Measurements from ENCODE around the gene DCPS.
"Not testable (repeated sequence)": the region's sequence is repeated elsewhere in the genome, so short reads cannot be mapped to it uniquely, and the experiment has no call there.

Gene DCPS

DNA sequence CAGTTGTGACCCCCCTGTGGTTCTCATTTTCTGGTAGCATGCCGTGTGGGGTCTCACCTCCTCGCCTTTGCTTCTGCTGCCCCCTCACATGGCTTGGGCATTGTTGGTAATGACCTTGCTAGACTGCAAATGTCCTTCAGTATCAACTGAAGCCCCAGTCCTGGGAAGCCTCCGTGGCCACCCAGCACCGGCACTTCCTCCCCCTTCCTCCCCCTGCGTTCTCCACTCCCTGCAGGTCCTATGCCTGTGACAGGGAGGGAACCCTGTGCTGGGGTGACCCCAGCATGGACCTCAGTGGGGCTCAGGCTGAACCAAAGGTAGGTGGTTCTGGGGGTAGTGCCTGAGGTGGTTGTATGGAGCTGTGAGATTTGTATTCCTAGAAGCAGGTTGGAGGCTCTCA lies 57.5 kb downstream of the DCPS start:
- no peak for DNase-seq (ENCODE audit: low spot score)

- no peak for DNase-seq (ENCODE audit: low spot score)
Observed at GRCh38 chr11:126362879-126363655, 59.2 kb downstream of the DCPS start.

DNA sequence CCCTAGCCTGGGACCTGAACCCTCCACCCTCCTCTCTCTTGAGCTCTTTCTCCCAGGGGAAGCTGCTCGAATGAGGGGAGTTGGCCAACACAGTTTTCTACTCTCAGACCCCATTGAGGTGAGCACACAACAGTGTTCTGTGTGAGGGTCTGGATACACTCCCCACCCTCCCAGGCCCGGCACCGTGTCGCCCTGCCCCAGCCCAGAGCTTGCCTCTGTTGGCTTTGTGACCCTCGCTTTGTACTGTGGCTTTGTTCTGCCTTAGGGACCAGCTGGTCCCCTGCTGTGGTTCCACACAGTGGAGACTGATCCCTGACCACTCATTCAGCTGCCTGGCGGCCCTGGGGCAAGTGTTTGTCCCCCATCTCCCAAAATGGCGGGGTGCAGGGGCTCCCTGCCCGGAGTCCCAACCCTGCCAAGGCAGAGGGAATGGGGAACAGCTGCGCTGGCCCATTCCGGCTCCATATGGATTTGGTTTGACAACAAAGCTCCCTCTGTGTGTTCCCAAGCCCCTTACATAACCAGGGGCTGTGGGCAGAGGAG lies 59.9 kb downstream of the DCPS start:
- DNase-seq (ENCODE audit: low spot score): no peak

DNA sequence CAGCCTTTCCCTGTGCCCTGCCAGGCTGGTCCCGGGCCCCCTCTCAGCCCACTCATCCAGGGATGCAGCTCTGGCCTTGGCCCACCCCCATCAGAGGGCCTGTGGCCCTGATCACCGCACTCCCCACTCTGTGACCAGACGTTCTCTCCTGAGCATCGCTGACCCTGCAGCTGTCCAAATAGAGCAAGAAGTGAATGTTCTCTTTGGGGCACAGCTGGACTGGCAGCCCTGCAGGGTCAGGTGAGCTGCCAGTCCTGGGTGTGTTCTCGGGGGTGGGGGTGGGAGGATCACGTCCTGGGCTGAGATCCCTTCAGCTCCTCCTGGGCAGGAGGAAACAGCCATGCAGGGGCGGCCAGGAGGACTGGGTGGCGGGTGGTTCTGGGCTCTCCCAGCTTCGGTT lies 60.9 kb downstream of the DCPS start:
- DNase-seq (ENCODE audit: low spot score): not testable (repeated sequence)

GRCh38 chr11:126365508-126365907 lies 61.6 kb downstream of the DCPS start:
- not testable (repeated sequence) for DNase-seq (ENCODE audit: low spot score)

DNA sequence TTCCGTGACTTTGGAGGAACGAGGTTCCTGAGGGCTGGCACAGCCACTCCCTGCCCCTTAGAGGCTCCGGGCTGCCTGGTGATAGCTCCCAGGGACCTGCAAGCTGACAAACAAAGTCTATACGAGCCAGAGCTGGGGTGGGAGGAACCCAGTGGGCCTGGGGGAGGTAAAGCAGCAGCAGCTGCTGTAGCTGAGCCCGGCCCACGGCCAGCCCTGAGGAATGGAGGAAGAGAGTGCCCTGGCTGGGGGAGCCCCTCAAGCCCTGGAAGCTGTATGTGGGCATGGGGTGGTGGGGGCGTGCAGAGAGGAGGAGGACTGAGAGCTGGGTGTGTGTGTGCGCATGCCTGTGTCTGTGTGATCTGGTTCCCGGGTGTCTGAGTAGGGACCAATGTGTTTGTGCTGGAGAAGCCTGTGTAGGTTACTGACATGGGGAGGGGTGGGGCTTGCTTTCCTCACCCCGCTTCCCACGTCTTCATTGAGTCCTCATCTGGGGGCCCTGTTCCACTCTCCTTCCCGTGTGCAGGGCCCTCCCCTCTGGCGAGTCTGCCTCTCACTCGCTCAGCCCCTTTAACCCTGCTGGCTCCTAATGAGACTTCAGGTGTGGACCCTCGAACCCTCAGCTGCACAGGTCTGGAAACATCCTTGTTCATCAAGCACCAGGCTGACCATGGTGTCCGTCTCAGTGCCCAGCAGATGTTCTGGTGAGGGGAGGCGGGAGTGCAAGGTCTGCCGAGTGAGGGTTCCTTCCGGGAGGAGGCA lies 62.4 kb downstream of the DCPS start:
- no peak for DNase-seq (ENCODE audit: low spot score)

DNA sequence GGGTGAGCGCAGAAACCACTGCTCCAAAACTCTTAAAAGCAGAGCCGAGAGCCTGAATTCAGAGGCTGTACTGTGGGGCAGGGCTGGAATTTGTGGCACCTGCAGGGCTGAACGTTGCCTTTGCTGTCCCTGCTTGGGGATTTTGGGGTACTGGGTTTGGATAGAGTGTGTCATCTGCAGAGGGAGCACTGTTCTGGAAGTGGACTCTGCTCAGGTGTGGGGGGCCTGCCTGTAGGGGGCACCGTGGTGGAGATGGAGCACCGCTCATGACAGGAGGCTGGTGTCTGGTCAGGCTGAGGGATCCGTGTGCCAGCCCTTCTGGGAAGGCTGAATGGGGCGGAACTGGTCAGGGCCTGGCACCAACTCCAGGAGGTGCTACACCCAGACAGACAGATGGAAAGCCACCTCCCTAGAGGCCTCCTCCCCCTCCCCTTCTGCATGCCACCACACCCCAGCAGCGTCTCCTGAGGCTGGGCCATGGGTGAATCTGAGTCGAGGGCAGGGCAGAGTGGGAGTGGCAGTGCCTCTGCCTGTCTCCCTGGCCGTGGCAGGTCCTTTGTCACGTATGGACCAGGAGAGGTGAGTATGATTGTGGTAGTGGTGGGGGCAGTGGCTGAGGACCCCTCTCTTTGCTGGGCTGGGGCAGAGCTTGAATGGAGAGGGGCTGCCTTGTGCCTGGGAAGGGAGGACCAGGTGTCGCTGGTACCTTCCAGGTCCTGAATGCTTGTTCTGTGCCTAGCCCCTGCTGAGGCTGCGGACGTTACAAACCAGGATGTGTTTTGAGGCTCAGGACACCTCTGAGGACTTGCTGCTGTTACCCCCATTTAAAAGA lies 63.2 kb downstream of the DCPS start:
- DNase-seq (ENCODE audit: low spot score): not testable (repeated sequence)

- not testable (repeated sequence) for DNase-seq (ENCODE audit: low spot score)
Observed at GRCh38 chr11:126367806-126368205, 63.9 kb downstream of the DCPS start.

DNA sequence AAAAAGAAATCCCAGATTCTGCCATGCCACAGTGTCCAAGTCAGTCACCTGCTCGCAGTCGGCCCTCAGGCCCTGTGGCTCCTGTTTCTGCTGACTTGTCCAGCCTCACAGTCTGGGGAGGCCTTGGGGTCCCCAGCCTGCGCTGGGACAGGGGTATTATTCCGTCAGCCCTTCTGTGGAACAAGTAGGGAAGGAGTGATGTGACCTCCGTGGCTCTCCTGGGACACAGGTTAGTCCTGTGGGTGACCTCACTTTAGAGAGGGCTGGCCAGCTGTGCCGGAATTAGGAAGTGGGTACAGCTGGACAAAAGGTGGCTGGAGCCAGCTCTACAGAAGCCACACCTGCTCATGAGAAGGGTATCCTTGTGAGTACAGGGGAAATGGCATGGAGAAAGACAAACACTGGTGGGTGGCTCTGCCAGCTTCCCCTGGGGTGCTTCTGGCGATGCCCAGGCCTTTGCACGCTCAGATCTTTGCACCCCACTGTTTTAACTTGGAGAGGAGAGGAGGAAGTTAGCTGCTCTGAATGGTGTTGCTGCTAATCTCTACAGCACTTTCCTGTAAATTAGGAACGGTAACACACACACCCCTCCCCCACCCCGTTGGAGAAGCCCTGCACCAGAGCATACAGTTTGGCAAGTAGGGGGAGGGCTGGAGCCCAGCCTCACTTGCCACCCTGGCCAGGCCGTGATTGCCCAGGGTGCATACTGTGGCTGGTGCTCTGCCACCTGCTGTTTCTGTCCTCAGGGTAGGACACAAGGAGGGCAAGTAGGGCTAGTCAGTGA lies 64.7 kb downstream of the DCPS start:
- not testable (repeated sequence) for DNase-seq (ENCODE audit: low spot score)

DNA sequence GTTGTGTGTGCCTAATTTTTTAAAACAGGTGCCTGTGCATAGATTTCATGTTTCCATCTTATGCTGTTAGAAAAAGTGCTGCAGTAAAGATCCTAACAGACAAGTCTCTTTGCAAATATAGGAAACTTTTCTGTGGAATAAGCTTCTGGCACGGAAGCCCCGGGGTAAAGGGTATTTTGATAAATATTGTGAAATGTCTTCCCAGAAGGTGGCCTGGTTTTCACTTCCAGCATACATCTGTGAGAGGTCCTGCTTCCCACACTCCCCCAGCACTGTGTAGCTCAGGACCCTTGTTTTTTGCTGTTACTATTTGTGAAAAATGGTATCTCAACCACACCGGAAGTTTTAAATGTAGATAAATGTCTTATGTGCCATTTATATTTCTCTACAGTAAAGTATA lies 66.2 kb downstream of the DCPS start:
- DNase-seq (ENCODE audit: low spot score): no peak

- no peak for DNase-seq (ENCODE audit: low spot score)
Observed at GRCh38 chr11:126371595-126371994, 67.7 kb downstream of the DCPS start.

DNA sequence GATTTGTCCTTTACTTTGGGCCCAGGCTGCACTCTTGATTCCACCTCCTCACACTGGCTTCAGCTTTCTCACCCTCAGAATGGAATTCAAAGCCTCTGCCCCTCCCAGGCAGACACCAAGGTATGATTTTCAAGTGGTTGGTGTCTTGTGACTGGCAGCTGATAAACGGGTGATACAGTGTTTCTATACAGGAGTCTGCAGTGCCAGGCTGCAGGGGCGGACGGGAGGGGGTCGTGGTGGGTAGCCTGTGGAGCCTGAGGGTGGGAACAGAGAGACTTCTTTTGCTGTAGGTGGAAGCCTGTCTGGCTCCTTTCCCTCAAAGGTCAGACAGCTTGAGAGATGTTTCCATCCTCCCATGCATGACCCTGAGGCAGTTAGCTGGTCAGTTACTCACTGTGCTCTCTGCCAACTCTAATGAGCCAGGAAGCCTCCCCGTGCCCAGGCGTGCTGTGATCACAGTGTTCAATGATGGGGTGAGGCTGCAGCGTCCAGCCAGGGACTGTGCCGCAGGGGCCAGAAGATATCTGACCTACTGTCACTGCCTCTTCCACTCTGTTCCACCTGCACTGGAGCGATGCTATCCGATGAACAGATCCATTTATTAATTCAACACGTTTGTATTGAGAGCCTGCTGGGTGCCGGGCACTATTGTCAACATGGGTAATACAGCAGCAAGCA lies 69.7 kb downstream of the DCPS start:
- not testable (repeated sequence) for DNase-seq (ENCODE audit: low spot score)

DNA sequence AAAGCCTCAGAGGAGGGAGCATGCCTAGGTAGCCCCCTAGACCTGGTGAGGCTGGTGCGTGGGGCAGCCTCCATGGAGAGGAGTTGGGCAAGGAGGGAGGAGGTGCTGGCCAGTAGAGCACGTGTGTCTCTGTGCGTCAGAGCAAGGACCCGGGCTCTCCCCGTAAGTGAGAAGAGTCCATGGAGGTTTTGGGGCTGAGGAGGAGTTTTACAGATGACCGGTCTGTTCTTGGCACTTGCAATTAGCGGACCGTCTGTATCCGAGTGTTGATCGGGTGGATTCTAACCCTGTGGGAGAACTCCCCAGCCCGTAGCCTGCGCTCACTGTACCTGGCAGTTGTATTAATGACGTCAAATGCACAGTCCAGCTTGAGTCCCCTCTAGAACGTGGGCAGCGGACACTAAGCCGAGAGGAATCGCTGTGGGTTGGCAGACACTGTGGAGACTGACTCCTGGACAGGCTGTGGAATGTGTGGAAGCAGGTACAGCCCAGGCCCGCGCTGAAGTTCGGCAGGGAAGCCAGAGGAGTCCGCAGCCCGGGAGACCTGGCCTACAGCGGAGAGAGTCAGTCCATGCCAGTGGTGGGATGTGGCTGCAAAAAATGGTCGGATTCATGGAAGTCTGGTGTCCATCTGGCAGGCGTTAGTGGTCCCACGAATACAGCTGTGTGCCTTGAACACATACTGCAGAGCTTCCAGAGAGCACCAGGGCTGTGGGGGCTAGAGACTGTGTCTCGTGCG lies 70.9 kb downstream of the DCPS start:
- DNase-seq (ENCODE audit: low spot score): not testable (repeated sequence)

DNA sequence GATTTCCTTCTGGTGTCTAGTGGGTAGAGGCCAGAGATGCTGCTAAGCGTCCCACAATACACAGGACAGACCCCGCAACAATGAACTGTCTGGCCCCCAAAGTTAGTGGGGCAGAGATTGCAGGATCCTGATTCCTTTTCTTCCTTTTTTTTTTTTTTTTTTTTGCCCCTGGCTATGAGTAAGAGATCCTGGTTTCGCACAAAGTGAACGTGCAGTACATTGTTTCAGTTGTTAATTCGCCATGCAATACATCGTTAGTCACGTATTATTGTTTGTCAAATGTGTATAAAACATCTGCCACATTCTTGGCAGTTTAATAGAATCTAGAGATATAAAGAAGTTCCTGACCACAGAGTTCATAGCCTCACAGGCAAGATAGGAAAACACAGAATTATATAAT lies 71.9 kb downstream of the DCPS start:
- DNase-seq (ENCODE audit: low spot score): no peak

GRCh38 chr11:126378763-126379162 lies 74.9 kb downstream of the DCPS start:
- DNase-seq (ENCODE audit: low spot score): no peak

- DNase-seq (ENCODE audit: low spot score): no peak
Observed at GRCh38 chr11:126380909-126381308, 77.0 kb downstream of the DCPS start.

GRCh38 chr11:126381960-126382359 lies 78.1 kb downstream of the DCPS start:
- not testable (repeated sequence) for DNase-seq (ENCODE audit: low spot score)

DNA sequence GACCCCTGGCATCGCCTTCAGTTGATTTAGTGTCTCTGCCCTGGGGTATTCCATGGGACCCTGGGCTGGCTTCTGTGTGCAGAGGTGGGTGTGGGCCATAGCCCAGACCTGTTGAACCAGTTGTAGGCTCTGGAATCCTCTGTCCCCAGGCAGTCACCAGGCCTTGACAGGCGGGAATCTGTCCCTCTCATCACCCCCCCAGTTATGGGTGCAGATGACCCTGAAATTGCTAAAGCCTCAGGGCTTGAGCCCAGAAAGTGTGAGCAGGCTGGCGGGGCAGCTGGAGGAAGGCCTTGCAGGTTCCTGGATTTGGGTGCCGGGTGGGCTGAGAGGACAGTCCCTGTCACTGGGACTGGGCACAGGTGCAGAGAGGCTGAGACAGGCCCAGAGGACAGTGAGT lies 78.8 kb downstream of the DCPS start:
- DNase-seq (ENCODE audit: low spot score): not testable (repeated sequence)

GRCh38 chr11:126383339-126384335 lies 79.8 kb downstream of the DCPS start:
- no peak for DNase-seq (ENCODE audit: low spot score)
